GM19468 (cell line): ENCODE data around the gene MCC.
A peak's percentile ranks its signal among the peaks of the same experiment; 100 is the strongest.

Experiments used
- ATAC-seq: cut with Tn5 transposase; IDR thresholded peaks from one replicate; pipeline ENCODE4 v1.9.1; 2021; ENCODE audit warnings: mild to moderate bottlenecking, moderate library complexity, moderate number of reproducible peaks; ENCODE audit not compliant: unreplicated experiment; ENCODE audit errors: extremely low read depth

The MCC gene

GRCh38 chr5:113281194-113281593 is 207.1 kb downstream of the MCC start:
- no peak for ATAC-seq

- no peak for ATAC-seq
These were observed 207.7 kb downstream of the MCC start for GRCh38 chr5:113280541-113280940.

DNA sequence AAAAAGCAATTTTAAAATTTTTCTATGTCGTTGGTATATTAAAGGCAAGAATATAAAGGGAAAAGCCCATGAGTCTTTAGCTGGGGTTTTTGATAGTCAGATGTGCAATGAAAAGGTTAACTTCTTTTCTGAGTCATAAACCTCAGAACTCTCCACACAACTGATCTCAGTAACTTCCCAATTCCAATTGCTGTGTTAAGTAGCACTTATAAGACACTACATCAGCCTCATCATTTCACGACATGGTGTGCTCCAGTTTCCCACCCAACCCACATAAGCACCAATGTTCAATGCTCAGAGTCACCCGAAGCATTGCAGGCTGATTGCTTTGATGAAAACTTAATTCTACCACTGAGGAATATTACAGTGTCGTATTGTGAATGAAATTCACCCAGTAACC is 209.3 kb downstream of the MCC start:
- no peak for ATAC-seq

DNA sequence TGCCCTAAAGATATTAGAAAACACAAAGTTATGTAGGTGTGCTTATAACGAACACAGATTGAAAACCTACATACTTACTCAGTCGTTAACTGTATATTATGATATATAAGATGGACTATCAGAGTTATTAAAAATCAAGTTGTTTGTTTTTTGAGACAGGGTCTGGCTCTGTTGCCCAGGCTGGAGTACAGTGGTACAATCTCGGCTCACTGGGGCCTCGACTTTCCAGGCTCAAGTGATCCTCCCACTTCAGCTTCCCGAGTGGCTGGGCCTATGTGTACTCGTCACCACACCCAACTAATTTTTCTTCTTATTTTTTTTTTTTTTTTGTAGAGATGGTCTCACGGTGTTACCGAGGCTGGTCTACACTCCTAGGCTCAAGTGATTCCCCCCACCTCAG is 211.8 kb downstream of the MCC start:
- ATAC-seq, result no peak

- ATAC-seq, result no peak
These were observed 212.3 kb downstream of the MCC start for GRCh38 chr5:113276001-113276400.

- ATAC-seq, result no peak
These were observed 213.3 kb downstream of the MCC start for GRCh38 chr5:113274836-113275414.

DNA sequence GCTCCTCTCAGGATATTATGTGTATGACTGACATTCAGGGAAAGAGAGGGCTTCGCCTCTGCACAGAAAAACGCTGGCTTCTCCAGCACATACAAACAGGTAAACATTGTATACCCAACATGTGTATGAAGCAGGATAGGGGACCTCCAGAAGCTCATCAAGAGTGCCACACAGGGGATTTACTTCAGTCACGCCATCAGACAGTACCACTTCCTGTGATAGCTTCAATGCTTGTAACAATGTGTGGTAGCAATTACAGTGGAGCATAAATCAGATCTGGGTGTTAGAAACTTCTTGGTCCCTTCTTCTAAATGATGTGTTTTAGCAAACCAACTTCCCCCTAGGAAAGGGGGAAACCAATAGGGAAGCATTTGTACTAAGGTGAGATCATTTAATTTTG is 214.3 kb downstream of the MCC start:
- no peak for ATAC-seq

GRCh38 chr5:113271745-113272454 is 216.4 kb downstream of the MCC start:
- peak; percentile 23 for ATAC-seq

DNA sequence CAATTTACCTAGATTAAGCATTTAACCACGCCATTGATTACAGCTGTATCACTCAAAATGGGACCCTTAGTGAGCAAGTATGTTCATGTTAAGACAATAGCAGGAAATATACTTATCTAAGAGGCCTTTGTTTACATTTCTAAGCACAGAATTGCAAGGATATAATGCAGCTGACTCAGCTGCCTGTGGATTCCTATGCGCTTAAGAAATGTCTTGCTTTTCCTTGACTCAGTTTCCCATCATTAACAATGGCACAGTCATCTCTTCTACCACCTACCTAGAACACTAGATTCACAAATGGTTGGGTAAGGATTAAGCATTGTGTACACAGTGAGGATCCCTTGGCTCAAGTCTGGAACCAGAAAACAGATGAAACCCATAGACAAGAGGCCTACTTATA is 217.2 kb downstream of the MCC start:
- no peak for ATAC-seq

- ATAC-seq, result no peak
These were observed 218.2 kb downstream of the MCC start for GRCh38 chr5:113270086-113270485.

GRCh38 chr5:113269023-113269997 is 218.9 kb downstream of the MCC start:
- ATAC-seq, result no peak

DNA sequence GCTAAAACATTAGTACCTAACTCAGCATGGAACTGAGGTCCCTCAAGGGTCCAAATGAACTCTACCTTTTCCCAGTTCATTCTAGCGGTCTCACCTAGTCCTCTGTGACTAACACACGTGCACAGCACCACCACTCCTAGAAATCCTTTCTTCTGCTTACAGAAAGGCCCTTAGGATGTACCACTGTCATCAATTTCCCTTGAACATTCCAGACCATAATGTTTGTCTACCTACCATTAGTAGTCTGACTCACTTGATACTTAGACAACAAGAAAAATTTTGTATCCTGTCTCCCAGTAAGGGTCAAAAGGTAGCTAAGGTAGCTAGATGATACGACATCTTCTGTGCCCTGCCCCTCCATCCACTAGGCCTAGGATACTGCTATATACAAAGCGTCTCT is 220.0 kb downstream of the MCC start:
- no peak for ATAC-seq

GRCh38 chr5:113267361-113267900 is 220.8 kb downstream of the MCC start:
- ATAC-seq, result no peak

DNA sequence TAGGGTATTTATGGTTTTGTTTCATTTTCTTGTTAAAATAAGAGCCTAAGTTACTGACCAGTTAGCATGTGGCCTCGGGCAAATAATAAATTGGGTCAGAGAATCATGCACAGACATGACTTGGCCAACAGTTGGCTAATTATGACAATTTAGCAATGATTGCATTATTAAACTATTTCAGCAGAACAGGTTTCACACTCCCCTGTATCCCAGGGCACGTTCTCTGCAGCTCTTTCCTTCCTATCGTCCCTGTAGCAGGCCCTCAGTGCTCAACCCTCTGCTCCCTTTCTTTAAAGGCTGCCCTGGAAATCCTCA is 221.4 kb downstream of the MCC start:
- ATAC-seq, result no peak

DNA sequence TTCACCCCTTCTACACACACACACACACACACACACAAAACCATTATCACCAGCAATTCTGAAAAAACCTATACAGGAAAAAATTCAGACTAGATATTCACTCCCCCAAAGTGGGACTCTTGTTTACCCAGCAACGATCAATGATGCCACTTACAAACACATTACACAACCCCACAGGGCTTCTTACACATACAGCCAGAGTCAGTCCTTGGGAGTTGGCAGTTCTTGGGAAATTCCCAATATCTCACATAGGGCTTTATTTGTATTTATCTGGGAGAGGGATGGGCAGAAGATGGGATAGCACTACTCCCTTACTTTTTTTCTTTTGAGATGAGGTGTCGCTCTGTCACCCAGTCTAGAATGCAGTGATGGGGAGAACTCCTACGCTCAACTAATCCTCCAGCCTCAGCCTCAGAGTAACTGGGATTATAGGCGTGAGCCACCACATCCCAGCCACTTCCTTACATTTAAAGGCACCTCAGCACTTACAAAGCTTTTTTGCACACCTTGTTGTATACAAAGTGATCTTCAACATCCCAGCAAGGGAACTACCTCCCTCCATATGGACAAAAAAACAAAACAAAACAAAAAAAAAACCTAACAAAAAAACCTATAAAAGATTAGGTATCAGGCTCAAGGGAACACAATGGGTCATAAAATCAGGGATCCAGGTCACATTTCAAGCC is 221.9 kb downstream of the MCC start:
- no peak for ATAC-seq

GRCh38 chr5:113265190-113265589 is 223.1 kb downstream of the MCC start:
- no peak for ATAC-seq

- no peak for ATAC-seq
These were observed 224.2 kb downstream of the MCC start for GRCh38 chr5:113264046-113264445.

- ATAC-seq, result no peak
These were observed 224.7 kb downstream of the MCC start for GRCh38 chr5:113263545-113263944.

DNA sequence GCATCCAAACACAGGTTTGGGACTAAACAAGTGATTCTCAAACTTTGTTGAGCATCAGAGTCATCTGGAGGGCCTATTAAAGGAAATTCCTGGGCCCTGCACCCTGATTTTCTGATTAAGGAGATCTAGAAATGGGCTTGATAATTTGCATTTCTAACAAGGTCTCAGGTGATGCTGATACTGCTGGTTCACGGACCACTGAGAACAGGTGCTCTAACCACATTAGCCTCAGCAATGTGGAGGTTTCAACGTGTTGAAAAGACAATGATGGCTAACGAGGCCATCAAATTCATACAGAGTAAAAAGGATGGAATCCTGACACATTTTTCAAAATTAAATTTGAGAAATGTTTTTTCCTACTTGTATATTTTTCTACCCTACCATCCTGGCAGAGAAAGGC is 225.6 kb downstream of the MCC start:
- no peak for ATAC-seq

DNA sequence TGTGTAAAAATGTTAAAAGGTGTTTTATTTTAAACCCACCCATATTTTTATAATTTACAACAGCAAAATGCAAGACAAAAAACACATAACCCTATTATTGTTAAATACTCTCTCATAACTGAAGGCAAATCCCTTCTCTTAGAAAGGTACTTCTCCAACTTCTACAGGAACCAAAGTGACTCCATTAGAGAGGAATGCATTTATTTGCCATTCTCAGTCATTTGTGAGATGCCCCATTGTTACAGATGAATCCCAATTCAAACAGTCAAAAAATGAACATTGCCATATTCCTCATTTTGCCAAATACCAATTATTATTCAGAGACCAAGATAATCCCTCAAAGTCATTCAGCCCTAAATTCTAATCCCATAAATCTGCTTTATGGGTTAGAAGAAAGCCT is 229.2 kb downstream of the MCC start:
- no peak for ATAC-seq
